ENCODE measurements around the gene PPP1R10.
"Not testable (repeated sequence)": the region's sequence is repeated elsewhere in the genome, so short reads cannot be mapped to it uniquely, and the experiment has no call there.

Gene PPP1R10

GRCh38 chr6:30600451-30600961 is 16.5 kb downstream of the PPP1R10 start:
- Mint-ChIP-seq H3K27me3 (no peaks in the 10 kb centered on the region), H3K4me1 (ENCODE audit: low read depth in 2 of 2) (peaks cover 17 to 34% of the 10 kb centered on the region in 2 donors), H3K4me3 (peak overlapping the region in 1 of 2 donors; percentile 17), H3K9me3 (no peaks in the 10 kb centered on the region), H3K27ac (peak overlapping the region; percentile 49 to 91), H3K36me3 (ENCODE audit: insufficient read depth) (peaks cover 66% of the 10 kb centered on the region)
- DNase-seq (no peak), ATAC-seq (replicated peaks) (no peak)

- Mint-ChIP-seq H3K27ac (peak overlapping the region; percentile 49 to 91), H3K36me3 (ENCODE audit: insufficient read depth) (peaks cover 61% of the 10 kb centered on the region), H3K27me3 (no peaks in the 10 kb centered on the region), H3K4me1 (ENCODE audit: low read depth in 2 of 2) (peaks cover 17 to 34% of the 10 kb centered on the region in 2 donors), H3K4me3 (no peak overlapping the region), H3K9me3 (no peaks in the 10 kb centered on the region)
- no peak for DNase-seq
- ATAC-seq (replicated peaks) = no peak
Measured at GRCh38 chr6:30599625-30600324, 17.3 kb downstream of the PPP1R10 start.

- H3K27ac Mint-ChIP-seq = peak overlapping the region; percentile 49 to 63
- H3K9me3 Mint-ChIP-seq = no peaks in the 10 kb centered on the region
- peaks cover 59% of the 10 kb centered on the region for H3K36me3 Mint-ChIP-seq (ENCODE audit: insufficient read depth)
- H3K27me3 Mint-ChIP-seq = no peaks in the 10 kb centered on the region
- no peak overlapping the region for H3K4me3 Mint-ChIP-seq
- ATAC-seq (replicated peaks) (no peak), DNase-seq (no peak)
- H3K4me1 Mint-ChIP-seq (ENCODE audit: low read depth in 2 of 2) = peaks cover 17 to 30% of the 10 kb centered on the region in 2 donors
Measured at GRCh38 chr6:30598912-30599624, 18.0 kb downstream of the PPP1R10 start.

GRCh38 chr6:30597315-30598144 is 19.5 kb downstream of the PPP1R10 start:
- peaks cover 50% of the 10 kb centered on the region for H3K36me3 Mint-ChIP-seq (ENCODE audit: insufficient read depth)
- peak overlapping the region; percentile 44 to 76 for H3K27ac Mint-ChIP-seq
- H3K27me3 Mint-ChIP-seq, H3K4me3 Mint-ChIP-seq, H3K9me3 Mint-ChIP-seq: not testable (repeated sequence)
- ATAC-seq (replicated peaks) = peak; percentile 83
- peaks cover 14 to 20% of the 10 kb centered on the region in 2 donors for H3K4me1 Mint-ChIP-seq (ENCODE audit: low read depth in 2 of 2)
- peak; percentile 76 to 88 (median 83) for DNase-seq

- no peaks in the 10 kb centered on the region for H3K9me3 Mint-ChIP-seq
- H3K36me3 Mint-ChIP-seq (ENCODE audit: insufficient read depth) = peaks cover 66% of the 10 kb centered on the region
- H3K4me3 Mint-ChIP-seq = no peak overlapping the region
- ATAC-seq (replicated peaks) (no peak), DNase-seq (no peak)
- H3K27ac Mint-ChIP-seq = peak overlapping the region in 1 of 2 donors; percentile 22
- no peaks in the 10 kb centered on the region for H3K27me3 Mint-ChIP-seq
- peaks cover 9% of the 10 kb centered on the region in 2 donors for H3K4me1 Mint-ChIP-seq (ENCODE audit: low read depth in 2 of 2)
Measured at GRCh38 chr6:30592287-30592686, 24.8 kb downstream of the PPP1R10 start.

- Mint-ChIP-seq H3K4me3 (no peak overlapping the region), H3K27me3 (no peaks in the 10 kb centered on the region), H3K9me3 (no peaks in the 10 kb centered on the region), H3K4me1 (ENCODE audit: low read depth in 2 of 2) (peaks cover 6 to 8% of the 10 kb centered on the region in 2 donors), H3K36me3 (ENCODE audit: insufficient read depth) (peaks cover 76% of the 10 kb centered on the region), H3K27ac (peak overlapping the region in 1 of 2 donors; percentile 62)
- DNase-seq (no peak), ATAC-seq (replicated peaks) (no peak)
Measured at GRCh38 chr6:30591008-30591407, 26.0 kb downstream of the PPP1R10 start.

- no peak overlapping the region for H3K4me3 Mint-ChIP-seq
- H3K9me3 Mint-ChIP-seq = no peaks in the 10 kb centered on the region
- DNase-seq = no peak
- peaks cover 6 to 8% of the 10 kb centered on the region in 2 donors for H3K4me1 Mint-ChIP-seq (ENCODE audit: low read depth in 2 of 2)
- no peak for ATAC-seq (replicated peaks)
- H3K27me3 Mint-ChIP-seq = no peaks in the 10 kb centered on the region
- H3K27ac Mint-ChIP-seq = peak overlapping the region in 1 of 2 donors; percentile 62
- H3K36me3 Mint-ChIP-seq (ENCODE audit: insufficient read depth) = peaks cover 81% of the 10 kb centered on the region
Measured at GRCh38 chr6:30590509-30590908, 26.5 kb downstream of the PPP1R10 start.

- no peak overlapping the region for H3K27ac Mint-ChIP-seq
- no peak for ATAC-seq (replicated peaks)
Measured at GRCh38 chr6:30589754-30590358, 27.2 kb downstream of the PPP1R10 start.

GRCh38 chr6:30583921-30584320 is 33.1 kb downstream of the PPP1R10 start:
- H3K4me1 Mint-ChIP-seq (ENCODE audit: low read depth in 2 of 2) = peaks cover 2 to 3% of the 10 kb centered on the region in 2 donors
- DNase-seq (no peak), ATAC-seq (replicated peaks) (no peak)
- H3K27me3 Mint-ChIP-seq = no peaks in the 10 kb centered on the region
- H3K27ac Mint-ChIP-seq = peak overlapping the region; percentile 9 to 52
- H3K36me3 Mint-ChIP-seq (ENCODE audit: insufficient read depth) = peaks cover 94% of the 10 kb centered on the region
- no peaks in the 10 kb centered on the region for H3K9me3 Mint-ChIP-seq
- no peak overlapping the region for H3K4me3 Mint-ChIP-seq

More at GRCh38 chr6:30589754-30590358, 27.2 kb downstream of the PPP1R10 start:
- Mint-ChIP-seq H3K36me3 (ENCODE audit: insufficient read depth) (peaks cover 83% of the 10 kb centered on the region), H3K4me3 (no peak overlapping the region), H3K9me3 (no peaks in the 10 kb centered on the region), H3K27me3 (no peaks in the 10 kb centered on the region), H3K4me1 (ENCODE audit: low read depth in 2 of 2) (peaks cover 6 to 8% of the 10 kb centered on the region in 2 donors)
- no peak for DNase-seq

- no peak for DNase-seq
- H3K27ac Mint-ChIP-seq = peak overlapping the region in 1 of 2 donors; percentile 30
- ATAC-seq (replicated peaks) = no peak
- H3K27me3 Mint-ChIP-seq = no peaks in the 10 kb centered on the region
- peaks cover 75% of the 10 kb centered on the region for H3K36me3 Mint-ChIP-seq (ENCODE audit: insufficient read depth)
- H3K9me3 Mint-ChIP-seq = no peaks in the 10 kb centered on the region
- H3K4me3 Mint-ChIP-seq = no peak overlapping the region
- H3K4me1 Mint-ChIP-seq (ENCODE audit: low read depth in 2 of 2) = peaks cover 16 to 36% of the 10 kb centered on the region in 2 donors
Measured at GRCh38 chr6:30578051-30578450, 39.0 kb downstream of the PPP1R10 start.

GRCh38 chr6:30573113-30573512 is 43.9 kb downstream of the PPP1R10 start:
- Mint-ChIP-seq H3K9me3 (no peaks in the 10 kb centered on the region), H3K27ac (peak overlapping the region; percentile 78 to 96), H3K4me1 (ENCODE audit: low read depth in 2 of 2) (peaks cover 45 to 67% of the 10 kb centered on the region in 2 donors), H3K27me3 (no peaks in the 10 kb centered on the region), H3K4me3 (peak overlapping the region in 1 of 2 donors; percentile 96), H3K36me3 (ENCODE audit: insufficient read depth) (peaks cover 48% of the 10 kb centered on the region)
- DNase-seq (no peak), ATAC-seq (replicated peaks) (no peak)

- Mint-ChIP-seq H3K36me3 (ENCODE audit: insufficient read depth) (peaks cover 40% of the 10 kb centered on the region), H3K27ac (peak overlapping the region; percentile 96 to 99), H3K4me3 (peak overlapping the region; percentile 90 to 96), H3K9me3 (no peaks in the 10 kb centered on the region), H3K4me1 (ENCODE audit: low read depth in 2 of 2) (peaks cover 45 to 63% of the 10 kb centered on the region in 2 donors), H3K27me3 (no peaks in the 10 kb centered on the region)
- no peak for ATAC-seq (replicated peaks)
- DNase-seq = no peak
Measured at GRCh38 chr6:30572148-30572547, 44.9 kb downstream of the PPP1R10 start.

GRCh38 chr6:30571762-30572082 is 45.3 kb downstream of the PPP1R10 start:
- peaks cover 43 to 59% of the 10 kb centered on the region in 2 donors for H3K4me1 Mint-ChIP-seq (ENCODE audit: low read depth in 2 of 2)
- DNase-seq (no peak), ATAC-seq (replicated peaks) (no peak)
- peak overlapping the region; percentile 96 to 99 for H3K27ac Mint-ChIP-seq
- no peaks in the 10 kb centered on the region for H3K9me3 Mint-ChIP-seq
- H3K27me3 Mint-ChIP-seq = no peaks in the 10 kb centered on the region
- peaks cover 39% of the 10 kb centered on the region for H3K36me3 Mint-ChIP-seq (ENCODE audit: insufficient read depth)
- H3K4me3 Mint-ChIP-seq = peak overlapping the region; percentile 90 to 96
